ENCODE measurements around the gene TBC1D14. TPM values are rescaled to one million over a fixed set of nuclear protein-coding genes. Genes with fewer than 3 reads are reported as not detected.

TBC1D14 gene
- total and polyA plus RNA-seq, 2 of the 8 experiments (the other 6 are each of a cell fraction or from before 2014, with no cell fraction given), result 45.6 to 48.2 TPM

- Histone ChIP-seq H3K79me1 (ENCODE audit: low read depth, low read length) (no peaks in the 10 kb centered on the region), H4K5ac (ENCODE audit: insufficient read length, low read depth, low read length) (no peak overlapping the region), H3K36me3 (ENCODE audit: control insufficient read depth in 2 of 4, insufficient read depth in 4 of 4, low read length in 3 of 4) (peaks cover 14 to 45% (median 36%) of the 10 kb centered on the region in 4 experiments), H3K23ac (ENCODE audit: insufficient read length) (no peak overlapping the region), H3K4ac (replicated peaks; ENCODE audit: insufficient read length, low read depth, low read length) (no peak overlapping the region), H3K18ac (ENCODE audit: extremely low read depth, low read length) (no peak overlapping the region), H3K9me3 (ENCODE audit: insufficient read depth in 2 of 2, low read depth in 1 of 2, low read length in 1 of 2) (no peaks in the 10 kb centered on the region), H3K56ac (replicated peaks; ENCODE audit: insufficient read length, low read depth, low read length) (no peak overlapping the region), H4K8ac (ENCODE audit: extremely low read depth, insufficient read depth, low read length) (no peak overlapping the region), H4K20me1 (replicated peaks in 1 of 2; ENCODE audit: control insufficient read depth in 1 of 2, insufficient read depth in 2 of 2, low read length in 2 of 2) (peaks cover 2 to 18% of the 10 kb centered on the region in 2 experiments), H2BK5ac (ENCODE audit: low read depth, low read length) (no peak overlapping the region), H3K23me2 (ENCODE audit: low read depth, low read length) (no peaks in the 10 kb centered on the region), H2BK15ac (ENCODE audit: low read length) (no peak overlapping the region), H3K27ac (ENCODE audit: low read depth, low read length) (no peak overlapping the region), H3K4me3 (ENCODE audit: extremely low read depth in 1 of 4, insufficient read depth in 2 of 4, low read depth in 3 of 4, low read length in 4 of 4) (no peak overlapping the region), H3K4me2 (ENCODE audit: insufficient read depth in 1 of 2, low read depth in 2 of 2, low read length in 2 of 2) (no peak overlapping the region), H3K9ac (replicated peaks in 1 of 4; ENCODE audit: extremely low read depth in 1 of 4, low read depth in 3 of 4, low read length in 3 of 4) (no peak overlapping the region), H2AFZ (ENCODE audit: low read length) (no peak overlapping the region), H2BK12ac (ENCODE audit: low read depth, low read length) (no peak overlapping the region), H2AK5ac (ENCODE audit: low read depth, low read length) (no peak overlapping the region), H2BK20ac (ENCODE audit: low read length) (no peak overlapping the region), H3K4me1 (replicated peaks in 1 of 4; ENCODE audit: control insufficient read depth in 3 of 4, insufficient read depth in 4 of 4, low read length in 3 of 4) (no peaks in the 10 kb centered on the region), H3K14ac (ENCODE audit: insufficient read length) (no peak overlapping the region), H2BK120ac (replicated peaks; ENCODE audit: low read depth, low read length) (no peak overlapping the region), H3K27me3 (replicated peaks in 1 of 4; ENCODE audit: control insufficient read depth in 3 of 4, extremely low read depth in 1 of 4, insufficient read depth in 3 of 4, low read length in 3 of 4) (no peaks in the 10 kb centered on the region), H3K79me2 (ENCODE audit: control insufficient read depth in 1 of 2, insufficient read depth in 2 of 2, low read length in 2 of 2) (no peaks in the 10 kb centered on the region), H4K91ac (replicated peaks; ENCODE audit: insufficient read length, low read length) (no peak overlapping the region)
- FAIRE-seq (no peak), DNase-seq (ENCODE audit: low read depth in 1 of 2, low spot score in 2 of 2) (no peak)
- 95% methylated on average over 3 of the region's 3 CpGs; no CpG with 5 or more reads in 1 of the 2 experiments for WGBS, 2 experiments (ENCODE audit: extremely low coverage in 1 of 2, insufficient coverage in 1 of 2, insufficient read length in 1 of 2, insufficient replicate concordance in 2 of 2, low coverage in 1 of 2, low lambda C conversion rate in 2 of 2, missing lambda C conversion rate in 1 of 2)
- POLR2A ChIA-PET (ENCODE audit: partially characterized antibody), result interaction anchor here (1.8 to 6.6 kb wide), 2 partner anchors 9 to 14 kb away, joined by 5 to 36 read pairs; partner anchors contain the start of genes GRPEL1 and TADA2B
- no peak for TF ChIP-seq MAX (IDR thresholded peaks at IDR 0.05)
- CTCF ChIA-PET (ENCODE audit: partially characterized antibody), result interaction anchor here (1.3 to 1.8 kb wide), 2 partner anchors 12 to 25 kb away, joined by 3 to 6 read pairs; no protein-coding TSS in a partner anchor
Observed at GRCh38 chr4:7058792-7059191, 149.2 kb downstream of the TBC1D14 start.
